Stimulated activated CD8-positive, alpha-beta memory T cell treated with anti-CD3 and anti-CD28 coated beads, Interleukin-15, amount 100 ng/mL, for 24 hours (primary cell): Measurements from ENCODE around the gene POLR2L.

Experiments
- DNase-seq: peaks from one replicate; pipeline ENCODE4 v3.0.0-alpha.2; 2020; ENCODE audit warnings: low read depth

Gene POLR2L

GRCh38 chr11:854601-855329 lies 12.4 kb upstream of the POLR2L start:
- no peak for DNase-seq

- no peak for DNase-seq
Measured at GRCh38 chr11:853682-854448, 11.5 kb upstream of the POLR2L start.

- DNase-seq: no peak
Measured at GRCh38 chr11:852762-853161, 10.4 kb upstream of the POLR2L start.

- no peak for DNase-seq
Measured at GRCh38 chr11:850775-851763, 8.7 kb upstream of the POLR2L start.

- DNase-seq: no peak
Measured at GRCh38 chr11:849951-850774, 7.8 kb upstream of the POLR2L start.

- DNase-seq: no peak
Measured at GRCh38 chr11:849104-849824, 6.9 kb upstream of the POLR2L start.

GRCh38 chr11:848380-848931 lies 6.1 kb upstream of the POLR2L start:
- DNase-seq: peak; percentile 35

- no peak for DNase-seq
Measured at GRCh38 chr11:847876-848275, 5.5 kb upstream of the POLR2L start.

GRCh38 chr11:846496-847098 lies 4.3 kb upstream of the POLR2L start:
- no peak for DNase-seq

- no peak for DNase-seq
Measured at GRCh38 chr11:845872-846495, 3.7 kb upstream of the POLR2L start.

- no peak for DNase-seq
Measured at GRCh38 chr11:844693-845644, 2.6 kb upstream of the POLR2L start.

GRCh38 chr11:843818-844692 lies 1.7 kb upstream of the POLR2L start:
- no peak for DNase-seq

- DNase-seq: no peak
Measured at GRCh38 chr11:843086-843734, 881 bp upstream of the POLR2L start.

- no peak for DNase-seq
Measured at GRCh38 chr11:841981-842369, 354 bp downstream of the POLR2L start.

- no peak for DNase-seq
Measured at GRCh38 chr11:839875-840617, 2.3 kb downstream of the POLR2L start.

GRCh38 chr11:839280-839623 lies 3.1 kb downstream of the POLR2L start:
- no peak for DNase-seq
